GM15510 (cell line): ENCODE results near the gene VMP1.

Experiments used
- POLR2A ChIP-seq: IDR thresholded peaks from 3 replicates; pipeline ENCODE4 v1.6.1; 2011; ENCODE audit warnings: borderline replicate concordance; ENCODE audit not compliant: insufficient read length; ENCODE audit errors: extremely low read depth

VMP1 gene

DNA sequence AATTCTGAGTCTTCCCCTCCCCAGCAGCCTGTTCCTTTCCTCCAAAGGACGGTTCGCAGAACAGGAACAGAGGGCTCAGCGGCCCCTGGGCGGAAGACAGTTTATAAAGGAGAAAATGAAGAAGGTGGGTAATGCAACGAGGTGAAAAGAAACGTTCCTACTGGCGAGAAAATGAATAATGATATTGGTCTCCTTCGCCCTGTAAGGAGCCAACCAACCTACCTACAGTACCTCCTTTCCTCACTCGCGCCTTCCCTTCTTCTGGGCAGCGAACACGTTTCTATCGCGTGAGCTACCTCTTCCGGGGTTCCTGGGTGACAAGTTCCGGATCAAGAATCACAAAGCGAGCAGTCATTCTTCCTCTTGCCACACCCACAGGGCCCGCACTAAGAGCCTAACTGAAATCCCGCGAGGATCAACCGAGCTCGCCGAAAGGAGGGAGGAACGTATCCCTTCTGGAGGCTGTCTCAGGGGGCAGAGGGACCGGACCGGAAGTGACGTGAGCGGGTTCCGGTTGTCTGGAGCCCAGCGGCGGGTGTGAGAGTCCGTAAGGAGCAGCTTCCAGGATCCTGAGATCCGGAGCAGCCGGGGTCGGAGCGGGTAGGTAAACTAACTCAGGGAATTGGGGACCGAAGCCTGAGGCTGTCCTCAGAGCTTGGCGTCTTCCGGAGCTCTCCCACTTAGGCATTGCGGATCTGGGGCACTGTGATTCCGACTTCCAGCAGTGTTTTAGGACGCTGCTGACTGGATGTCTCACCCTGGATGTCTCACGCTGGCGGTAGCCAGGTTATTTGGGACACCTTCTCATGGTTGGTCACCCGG is at the start of gene VMP1, which contains the start of gene PTRH2:
Gene VMP1, plus strand, starts transcription at position 506 of the 822 bp plus-strand sequence. CDS start 23,793 bp downstream, outside the sequence.
Gene PTRH2, minus strand, starts transcription at position 282 of the 822 bp plus-strand sequence. CDS start 9,452 bp downstream, outside the sequence.
- peak; percentile 85 for TF ChIP-seq POLR2A

DNA sequence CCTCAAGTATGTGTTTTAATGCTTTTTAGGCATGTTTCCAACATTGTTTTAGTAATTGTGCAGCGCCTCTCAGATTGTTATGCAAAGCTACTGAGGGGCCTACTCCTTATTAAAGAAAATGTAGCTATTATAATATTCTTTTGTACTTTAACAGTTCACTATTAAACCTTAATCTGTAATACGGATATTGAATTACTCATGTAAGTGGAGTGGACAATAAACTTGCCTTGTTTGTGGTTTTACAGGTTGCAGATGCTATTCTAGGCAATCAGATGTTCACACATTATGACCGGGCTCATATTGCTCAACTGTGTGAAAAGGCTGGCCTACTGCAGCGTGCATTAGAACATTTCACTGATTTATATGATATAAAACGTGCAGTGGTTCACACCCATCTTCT is 41.2 kb upstream of the VMP1 start:
- no peak for TF ChIP-seq POLR2A

DNA sequence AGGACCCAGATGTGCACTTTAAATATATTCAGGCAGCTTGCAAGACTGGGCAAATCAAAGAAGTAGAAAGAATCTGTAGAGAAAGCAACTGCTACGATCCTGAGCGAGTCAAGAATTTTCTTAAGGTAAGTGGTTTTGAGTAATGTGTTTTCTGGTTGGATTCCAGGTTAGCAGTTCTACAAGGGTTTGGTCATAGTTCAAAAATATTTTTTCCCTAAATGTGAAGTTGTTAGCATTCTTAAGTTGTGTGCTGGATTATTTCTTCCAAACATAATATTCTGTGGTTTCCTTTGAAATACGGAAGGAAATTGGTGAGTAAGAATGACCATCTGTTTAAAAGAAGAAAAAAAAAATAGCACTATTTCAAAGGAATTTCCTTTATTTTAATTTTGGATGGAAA is 38.6 kb upstream of the VMP1 start:
- no peak for TF ChIP-seq POLR2A

DNA sequence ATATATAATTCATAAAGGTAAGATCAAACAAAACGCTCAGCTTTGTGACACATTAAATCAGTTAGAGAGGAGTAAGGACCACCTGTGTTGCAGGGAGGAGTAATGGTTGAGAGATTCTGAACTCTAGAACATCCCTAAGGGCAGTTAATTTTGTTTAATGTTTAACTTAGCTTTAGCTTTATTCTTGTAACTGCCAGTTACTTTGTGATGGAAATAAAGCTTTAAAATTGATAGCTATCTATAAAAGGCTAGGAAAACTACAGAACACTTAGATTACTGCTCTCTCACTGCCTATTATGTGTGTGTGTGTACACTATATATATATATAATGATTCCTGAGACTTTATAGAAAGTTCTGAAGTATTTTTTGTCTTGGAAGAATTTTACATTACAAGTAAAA is 38.0 kb upstream of the VMP1 start:
- TF ChIP-seq POLR2A, result no peak

DNA sequence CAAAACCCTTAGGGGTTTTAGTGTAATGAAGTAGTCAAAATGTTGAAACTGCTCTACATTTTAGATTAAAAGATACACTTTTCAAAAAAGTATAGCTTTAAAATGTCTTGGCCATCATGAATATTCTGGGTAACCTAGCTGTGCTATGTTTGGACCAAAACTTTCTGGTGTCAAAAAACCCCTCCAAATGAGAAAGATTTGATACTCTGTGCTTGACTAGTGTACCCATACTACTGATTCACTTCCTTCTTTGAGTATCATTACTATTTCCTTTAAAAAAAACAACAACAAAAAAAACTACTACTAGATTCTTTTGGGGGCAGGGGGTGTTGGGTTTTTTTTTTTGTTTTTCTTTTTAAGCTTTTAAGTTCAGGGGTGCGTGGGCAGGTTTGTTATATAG is 37.5 kb upstream of the VMP1 start:
- no peak for TF ChIP-seq POLR2A

DNA sequence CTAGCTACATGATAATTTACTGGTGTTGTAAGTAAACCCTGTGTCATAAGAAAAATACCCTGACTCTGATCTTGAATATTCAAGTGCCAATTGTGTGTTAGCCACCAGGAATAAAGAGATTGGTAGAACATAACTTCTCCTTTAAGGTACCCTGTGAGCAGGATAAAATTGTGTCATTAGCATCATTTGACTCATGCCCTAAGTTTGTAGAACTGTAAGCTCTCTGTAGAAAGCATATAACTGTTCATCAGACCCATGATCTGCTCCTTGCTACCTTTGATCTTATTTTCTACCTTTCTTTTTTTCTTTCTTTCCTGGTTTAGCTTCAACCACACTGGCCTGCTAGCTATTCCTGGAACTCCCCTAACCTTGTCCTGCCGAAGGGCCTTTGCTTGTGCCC is 36.1 kb upstream of the VMP1 start:
- TF ChIP-seq POLR2A, result no peak

DNA sequence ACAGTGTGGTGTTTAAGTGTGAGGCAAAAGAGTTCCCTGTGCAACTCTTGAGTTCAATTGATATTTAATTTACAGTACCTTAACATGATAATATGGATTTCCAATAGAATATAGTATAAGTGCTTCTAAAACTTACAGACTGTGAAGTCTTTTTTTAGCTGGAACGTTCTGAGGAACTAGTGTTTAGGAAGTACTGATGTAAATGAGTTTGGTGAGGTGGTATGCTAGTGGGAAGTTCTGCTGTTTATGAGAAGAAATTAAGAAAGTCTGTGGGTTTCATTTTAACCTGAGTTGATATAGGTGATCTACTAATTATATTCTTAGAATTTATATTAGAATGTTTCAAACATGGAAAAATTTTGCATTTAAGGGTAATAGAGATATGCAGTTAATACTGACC is 32.2 kb upstream of the VMP1 start:
- no peak for TF ChIP-seq POLR2A

DNA sequence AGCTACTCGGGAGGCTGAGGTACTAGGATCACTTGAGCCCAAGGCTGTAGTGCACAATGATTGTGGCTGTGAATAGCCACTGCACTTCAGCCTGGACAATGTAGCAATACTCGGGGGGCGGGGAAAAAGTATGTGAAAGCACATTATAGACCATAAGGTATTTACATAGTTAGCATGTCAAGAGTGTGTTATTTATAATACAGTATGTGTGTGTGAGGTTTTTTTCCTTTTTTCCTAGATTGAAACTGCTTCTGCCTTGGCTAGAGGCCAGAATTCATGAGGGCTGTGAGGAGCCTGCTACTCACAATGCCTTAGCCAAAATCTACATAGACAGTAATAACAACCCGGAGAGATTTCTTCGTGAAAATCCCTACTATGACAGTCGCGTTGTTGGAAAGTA is 30.7 kb upstream of the VMP1 start:
- no peak for TF ChIP-seq POLR2A

DNA sequence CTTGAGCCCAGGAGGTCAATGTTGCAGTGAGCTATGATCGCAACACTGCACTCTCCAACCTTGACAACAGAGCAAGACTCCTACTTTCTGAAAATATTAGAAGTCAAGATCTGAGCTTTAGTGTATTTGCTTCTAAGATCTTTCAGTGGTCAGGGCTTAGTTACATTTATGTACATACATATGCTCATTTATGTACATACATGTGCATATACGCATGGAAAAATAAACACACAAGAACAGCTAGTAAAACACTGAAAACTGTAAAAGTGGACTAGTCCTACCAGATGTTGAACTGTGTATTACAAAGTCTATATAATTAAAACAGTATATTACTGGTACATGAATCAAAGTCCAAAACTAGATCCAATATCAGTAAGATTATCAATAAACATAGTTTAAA is 28.5 kb upstream of the VMP1 start:
- no peak for TF ChIP-seq POLR2A

DNA sequence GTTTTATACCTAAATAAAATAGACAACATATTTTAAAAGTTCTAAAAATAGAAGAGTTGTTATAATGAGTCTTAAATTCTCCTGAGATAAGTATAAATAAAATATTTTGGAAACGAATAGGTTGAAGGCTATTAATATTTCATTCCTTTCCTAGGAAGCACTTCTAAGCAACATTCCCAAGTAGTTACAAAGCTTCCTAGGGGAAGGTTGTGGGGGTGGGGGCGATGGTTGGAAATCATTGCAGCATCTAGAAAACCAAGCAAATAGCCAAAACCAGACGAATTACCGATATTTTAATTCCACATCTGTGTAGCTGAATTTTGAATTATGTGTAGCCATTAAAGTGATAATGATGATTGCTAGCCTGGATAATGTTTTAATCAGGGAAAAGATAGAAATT is 27.1 kb upstream of the VMP1 start:
- no peak for TF ChIP-seq POLR2A

DNA sequence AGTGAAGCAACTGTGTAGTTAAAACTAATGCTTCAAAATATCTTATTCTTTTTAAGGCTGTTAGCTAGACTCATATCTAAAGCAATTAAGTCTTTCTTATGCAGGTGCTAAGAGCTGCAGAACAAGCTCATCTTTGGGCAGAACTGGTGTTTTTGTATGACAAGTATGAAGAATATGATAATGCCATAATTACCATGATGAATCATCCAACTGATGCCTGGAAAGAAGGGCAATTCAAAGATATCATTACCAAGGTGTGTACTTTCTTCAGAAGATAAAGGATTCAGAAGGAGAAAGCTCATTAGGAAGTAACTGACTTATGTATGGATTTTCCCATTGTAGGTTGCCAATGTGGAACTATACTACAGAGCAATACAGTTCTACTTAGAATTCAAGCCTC is 24.2 kb upstream of the VMP1 start:
- TF ChIP-seq POLR2A, result no peak

DNA sequence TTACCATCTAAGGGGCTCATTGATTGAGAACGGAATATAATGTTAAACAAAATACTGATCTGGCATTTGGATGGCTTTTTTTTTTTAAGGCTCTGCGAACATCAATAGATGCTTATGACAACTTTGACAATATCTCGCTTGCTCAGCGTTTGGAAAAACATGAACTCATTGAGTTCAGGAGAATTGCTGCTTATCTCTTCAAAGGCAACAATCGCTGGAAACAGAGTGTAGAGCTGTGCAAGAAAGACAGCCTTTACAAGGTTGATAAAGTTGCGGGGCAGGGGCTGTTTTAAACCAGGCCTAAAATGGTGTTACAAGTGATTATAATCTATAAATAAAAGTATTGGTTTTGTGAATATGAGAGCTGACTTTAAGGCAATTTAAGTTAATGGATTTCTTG is 22.5 kb upstream of the VMP1 start:
- no peak for TF ChIP-seq POLR2A

DNA sequence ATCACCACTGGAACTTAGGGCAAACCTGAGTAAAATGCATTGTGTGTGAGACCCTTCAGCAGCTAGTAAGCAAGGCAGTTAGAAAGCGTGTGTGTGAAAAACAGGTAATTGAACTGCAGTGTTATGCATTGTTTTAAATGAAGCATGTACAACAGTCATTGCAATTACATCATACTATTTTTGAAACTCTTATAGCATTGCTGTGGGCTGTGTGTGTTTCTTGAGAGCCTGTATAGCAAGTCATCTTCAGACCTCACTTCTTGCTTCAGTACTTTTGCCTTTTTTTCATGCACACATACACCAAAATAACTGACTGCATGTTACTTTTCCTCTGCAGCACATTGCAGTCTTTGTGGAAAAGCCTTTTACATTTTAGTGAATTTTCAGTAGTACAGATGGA is 19.4 kb upstream of the VMP1 start:
- TF ChIP-seq POLR2A, result no peak

DNA sequence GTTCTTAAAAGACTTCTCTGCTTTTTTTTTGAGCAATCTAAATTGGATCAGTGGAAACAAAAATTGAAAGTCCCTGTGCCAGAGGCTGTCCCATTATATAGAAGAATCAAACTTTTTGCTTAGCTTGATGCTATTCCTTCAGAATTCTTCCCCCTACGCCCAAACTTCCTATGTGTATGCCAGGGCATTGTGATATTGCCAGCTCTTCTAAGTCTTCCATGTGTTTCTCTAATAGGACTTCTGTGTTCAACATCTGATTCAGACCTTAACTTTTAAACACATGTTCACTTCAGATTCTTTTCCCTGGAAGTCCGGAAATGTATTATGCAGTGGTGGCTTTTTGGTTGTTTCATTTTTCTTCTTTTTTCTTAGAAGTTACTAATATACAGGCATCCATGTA is 19.0 kb upstream of the VMP1 start:
- no peak for TF ChIP-seq POLR2A

DNA sequence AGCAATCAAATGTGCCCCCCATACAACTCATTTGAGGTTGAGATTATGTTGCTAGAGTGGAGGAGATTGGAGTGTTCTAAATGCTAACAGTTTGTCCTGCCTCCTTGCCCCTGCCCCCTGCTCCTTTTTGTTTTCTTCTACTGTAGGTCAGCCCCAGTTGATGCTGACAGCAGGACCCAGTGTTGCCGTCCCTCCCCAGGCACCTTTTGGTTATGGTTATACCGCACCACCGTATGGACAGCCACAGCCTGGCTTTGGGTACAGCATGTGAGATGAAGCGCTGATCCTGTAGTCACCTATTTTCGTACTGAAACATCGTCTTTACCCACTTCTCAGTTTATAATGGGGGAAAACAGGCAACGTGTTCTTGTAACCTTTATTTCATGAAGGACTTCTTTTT is 13.9 kb upstream of the VMP1 start:
- no peak for TF ChIP-seq POLR2A

DNA sequence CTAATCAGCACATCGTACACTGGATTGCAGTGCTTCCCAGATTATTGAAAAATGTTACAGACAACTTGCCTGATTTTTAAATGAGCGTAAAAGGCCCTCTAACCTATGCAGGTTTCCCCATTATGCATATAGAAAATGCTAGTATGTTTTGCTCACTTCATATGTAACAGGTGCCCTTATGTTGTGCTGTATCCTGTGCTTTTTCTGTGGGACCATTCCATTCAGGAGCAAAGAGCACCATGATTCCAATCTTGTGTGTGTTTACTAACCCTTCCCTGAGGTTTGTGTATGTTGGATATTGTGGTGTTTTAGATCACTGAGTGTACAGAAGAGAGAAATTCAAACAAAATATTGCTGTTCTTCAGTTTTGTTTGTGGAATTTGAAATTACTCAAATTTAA is 13.1 kb upstream of the VMP1 start:
- TF ChIP-seq POLR2A, result no peak
